Sciatic nerve (tissue), 2 donors: ENCODE measurements around the gene DHRSX. TPM values are rescaled to one million over a fixed set of nuclear protein-coding genes. Genes with fewer than 3 reads are reported as not detected.
A peak's percentile ranks its signal among the peaks of the same experiment; 100 is the strongest.
"Not testable (repeated sequence)": the region's sequence is repeated elsewhere in the genome, so short reads cannot be mapped to it uniquely, and the experiment has no call there.

ENCODE experiments used
- ATAC-seq: fragments of 200-7000 bp; cut with Tn5 transposase; one replicate; pipeline ENCODE4 v1.9.1; 2020; ENCODE audit warnings: mild to moderate bottlenecking, moderate library complexity
- DNase-seq: peaks from one replicate; pipeline ENCODE4 v3.0.0-alpha.2; 2020; ENCODE audit warnings: low spot score
- intact Hi-C: fragments of 100-400 bp; cut with DNase I; formaldehyde crosslinking; loops from one replicate; pipeline ENCODE4 v1.14.2; 2022
- total RNA-seq: library from RNA; stranded (reverse); fragmentation: NEBNext Ultra II Directional; extraction: Animal tissue kit (Norgen Biotek cat#: 25700); gene quantifications from one replicate; pipeline ENCODE4 v1.2.1, GENCODE V29; 2021
- donor health status: DM: no; HTN: no; CAD: no.
- donor health status: DM: no; HTN: no; CAD: no.

DHRSX gene
- total RNA-seq, 1 donor from 2014 or later = 26.7 TPM

DNA sequence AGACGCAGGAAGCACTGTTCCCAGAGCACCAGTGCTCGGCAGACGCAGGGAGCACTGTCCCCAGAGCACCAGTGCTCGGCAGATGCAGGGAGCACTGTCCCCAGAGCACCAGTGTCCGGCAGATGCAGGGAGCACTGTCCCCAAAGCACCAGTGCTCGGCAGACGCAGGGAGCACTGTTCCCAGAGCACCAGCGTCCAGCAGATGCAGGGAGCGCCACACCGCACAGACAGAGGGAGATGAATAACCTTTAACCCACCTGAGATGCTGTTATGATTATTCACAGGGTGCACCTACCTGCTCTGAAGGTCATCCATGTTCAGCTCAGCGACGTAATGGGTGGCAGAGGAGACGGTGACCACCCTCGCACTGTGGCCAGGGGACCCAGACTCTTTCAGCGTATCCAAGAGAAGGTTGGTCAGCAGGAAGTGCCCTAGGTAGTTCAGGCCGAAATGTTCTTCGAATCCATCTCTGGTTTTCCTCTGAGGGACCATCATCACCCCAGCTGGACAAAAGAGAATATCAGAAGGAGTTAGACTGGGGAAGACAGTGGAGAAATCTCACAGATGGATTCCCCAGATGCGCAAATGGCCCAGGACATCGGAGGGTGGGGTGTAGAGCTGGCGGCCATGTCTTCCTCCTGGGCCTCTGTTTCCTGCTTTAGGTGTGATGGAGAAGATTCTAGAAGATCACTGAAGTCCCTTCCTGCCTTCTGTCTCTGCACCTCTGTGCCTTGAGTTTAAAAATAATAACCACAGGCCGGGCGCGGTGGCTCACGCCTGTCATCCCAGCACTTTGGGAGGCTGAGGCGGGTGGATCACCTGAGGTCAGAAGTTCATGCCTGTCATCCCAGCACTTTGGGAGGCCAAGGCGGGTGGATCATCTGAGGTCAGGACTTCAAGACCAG is 234.1 kb downstream of the DHRSX start:
- intact Hi-C loops = no loop called here
- DNase-seq = no peak
- ATAC-seq = no peak

DNA sequence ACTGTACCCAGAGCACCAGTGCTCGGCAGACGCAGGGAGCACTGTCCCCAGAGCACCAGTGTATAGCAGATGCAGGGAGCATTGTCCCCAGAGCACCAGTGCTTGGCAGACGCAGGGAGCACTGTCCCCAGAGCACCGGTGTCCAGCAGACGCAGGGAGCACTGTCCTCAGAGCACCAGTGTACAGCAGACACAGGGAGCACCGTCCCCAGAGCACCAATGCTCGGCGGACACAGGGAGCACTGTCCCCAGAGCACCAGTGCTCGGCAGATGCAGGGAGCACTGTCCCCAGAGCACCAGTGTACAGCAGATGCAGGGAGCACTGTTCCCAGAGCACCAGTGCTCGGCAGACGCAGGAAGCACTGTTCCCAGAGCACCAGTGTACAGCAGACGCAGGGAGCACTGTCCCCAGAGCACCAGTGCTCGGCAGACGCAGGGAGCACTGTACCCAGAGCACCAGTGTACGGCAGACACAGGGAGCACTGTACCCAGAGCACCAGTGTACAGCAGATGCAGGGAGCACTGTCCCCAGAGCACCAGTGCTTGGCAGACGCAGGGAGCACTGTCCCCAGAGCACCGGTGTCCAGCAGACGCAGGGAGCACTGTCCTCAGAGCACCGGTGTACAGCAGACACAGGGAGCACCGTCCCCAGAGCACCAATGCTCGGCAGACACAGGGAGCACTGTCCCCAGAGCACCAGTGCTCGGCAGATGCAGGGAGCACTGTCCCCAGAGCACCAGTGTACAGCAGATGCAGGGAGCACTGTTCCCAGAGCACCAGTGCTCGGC is 234.9 kb downstream of the DHRSX start:
- peak; percentile 13 for DNase-seq
- intact Hi-C loops, ATAC-seq: not testable (repeated sequence)

DNA sequence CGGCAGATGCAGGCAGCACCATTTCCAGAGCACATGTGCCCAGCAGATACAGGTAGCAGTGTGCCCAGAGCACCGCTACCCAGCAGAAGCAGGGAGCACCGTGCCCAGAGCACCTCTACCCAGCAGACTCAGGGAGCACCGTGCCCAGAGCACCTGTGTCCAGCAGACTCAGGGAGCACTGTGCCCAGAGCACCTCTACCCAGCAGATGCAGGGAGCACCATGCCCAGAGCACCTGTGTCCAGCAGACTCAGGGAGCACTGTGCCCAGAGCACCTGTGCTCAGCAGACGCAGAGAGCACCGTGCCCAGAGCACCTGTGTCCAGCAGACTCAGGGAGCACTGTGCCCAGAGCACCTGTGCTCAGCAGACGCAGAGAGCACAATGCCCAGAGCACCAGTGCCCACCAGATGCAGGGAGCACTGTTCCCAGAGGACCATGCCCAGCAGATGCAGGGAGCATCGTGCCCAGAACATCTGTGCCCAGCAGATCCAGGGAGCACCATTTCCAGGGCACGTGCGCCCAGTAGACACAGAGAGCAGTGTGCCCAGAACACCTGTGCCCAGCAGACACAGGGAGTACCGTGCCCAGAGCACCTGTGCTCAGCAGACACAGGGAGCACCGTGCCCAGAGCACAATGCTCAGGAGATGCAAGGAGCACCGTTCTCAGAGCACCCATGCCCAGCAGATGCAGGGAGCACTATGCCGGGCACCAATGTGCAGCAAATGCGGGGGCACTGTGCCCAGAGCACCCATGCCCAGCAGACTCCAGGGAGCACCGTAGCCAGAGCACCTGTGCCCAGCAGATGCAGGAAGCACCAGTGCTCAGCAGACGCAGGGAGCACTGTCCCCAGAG is 236.4 kb downstream of the DHRSX start:
- ATAC-seq = no peak
- DNase-seq = no peak

DNA sequence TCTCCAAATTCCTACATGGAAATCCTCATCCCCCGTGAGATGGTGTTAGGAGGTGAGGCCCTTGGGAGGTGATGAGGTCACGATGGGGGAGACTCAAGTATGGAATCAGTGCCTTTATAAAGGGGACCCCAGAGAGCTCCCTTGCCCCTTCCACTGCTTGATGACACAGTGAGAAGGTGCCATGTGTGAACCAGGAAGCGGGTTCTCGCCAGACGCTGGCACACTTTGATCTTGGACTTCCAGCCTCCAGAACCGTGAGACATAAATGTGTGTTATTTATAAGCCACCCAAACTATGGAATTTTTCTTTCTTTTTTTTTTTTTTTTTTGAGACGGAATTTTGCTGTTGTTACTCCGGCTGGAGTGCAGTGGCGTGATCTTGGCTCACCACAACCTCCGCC is 237.6 kb downstream of the DHRSX start:
- ATAC-seq (no peak), DNase-seq (peak; percentile 21)
- intact Hi-C loops = no loop called here

More for the DNA sequence above, 236.4 kb downstream of the DHRSX start:
- intact Hi-C loops = no loop called here

- intact Hi-C loops = no loop called here
- DNase-seq (peak; percentile 50), ATAC-seq (peak; percentile 22)
Measured at GRCh38 chrX:2262668-2263055, 238.1 kb downstream of the DHRSX start.

DNA sequence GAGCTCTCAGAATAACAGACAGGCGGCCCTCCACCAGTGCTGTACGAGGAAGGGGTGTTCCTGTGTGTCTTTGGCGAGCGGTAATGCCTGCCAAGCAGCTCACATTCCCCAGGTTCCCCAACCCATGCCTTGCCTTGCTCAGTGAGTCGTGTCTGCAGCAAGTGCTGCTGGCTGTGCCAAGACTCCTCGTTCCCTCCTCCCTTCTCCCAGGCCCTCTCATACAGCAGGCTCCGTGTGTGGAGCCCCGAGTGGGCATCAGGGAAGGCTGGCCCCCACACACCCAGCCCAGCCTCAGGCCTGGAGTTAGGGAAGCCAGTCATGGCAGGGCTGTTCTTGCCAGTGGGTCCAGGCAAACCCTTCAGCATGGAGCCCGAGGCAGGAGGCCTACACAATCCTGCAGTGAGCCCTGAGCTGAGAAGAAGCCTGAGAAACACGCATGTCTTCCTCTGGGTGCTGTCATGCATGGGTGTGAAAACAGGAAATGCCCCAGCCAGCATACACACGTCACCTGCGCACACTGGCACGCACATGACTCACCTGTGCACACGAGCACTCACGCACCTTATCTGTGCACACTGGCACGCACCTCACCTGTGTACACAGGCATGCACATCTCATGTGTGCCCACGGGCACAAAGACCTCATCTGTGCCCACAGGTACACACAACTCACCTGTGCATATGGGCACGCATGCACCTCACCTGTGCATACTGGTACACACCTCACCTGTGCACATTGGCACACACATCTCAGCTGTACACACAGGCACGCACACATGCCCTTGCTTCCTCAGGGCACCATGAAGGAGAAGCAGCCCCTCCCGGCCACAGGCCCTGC is 238.7 kb downstream of the DHRSX start:
- no peak for ATAC-seq
- intact Hi-C loops = no loop called here
- DNase-seq = peak; percentile 33

DNA sequence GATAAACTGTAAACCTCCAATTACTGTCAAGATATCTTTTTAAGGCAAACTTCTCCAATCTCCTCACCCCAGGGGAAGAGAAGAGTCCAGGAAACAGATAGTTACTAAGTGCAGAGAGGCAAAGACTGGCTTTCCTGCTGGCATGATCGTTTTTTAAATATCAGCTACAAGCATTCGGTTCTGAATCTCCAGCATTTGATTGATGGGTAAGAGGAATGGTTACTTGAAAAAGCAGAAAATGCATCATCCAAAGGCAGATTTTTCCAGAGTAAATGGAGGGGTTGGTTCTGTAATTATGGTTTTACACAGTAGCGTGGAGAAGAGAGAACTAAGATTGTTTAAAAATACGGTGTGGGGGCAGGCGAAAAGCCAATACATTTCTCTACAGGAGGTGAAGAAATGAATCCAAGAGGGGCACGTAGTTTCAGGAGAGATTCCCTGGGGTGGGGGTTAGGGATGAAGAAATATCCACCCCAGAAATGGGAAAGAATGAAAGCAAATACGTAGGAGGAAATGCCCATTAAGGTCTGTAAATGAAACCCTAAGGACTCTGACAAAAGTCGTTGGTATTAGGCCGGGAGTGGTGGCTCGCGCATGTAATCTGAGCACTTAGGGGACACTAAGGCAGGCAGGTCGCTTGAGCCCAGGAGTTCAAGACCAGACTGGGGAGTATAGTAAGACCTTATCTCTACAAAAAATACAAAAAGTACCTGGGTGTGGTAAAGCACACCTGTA is 248.3 kb downstream of the DHRSX start:
- DNase-seq (no peak), ATAC-seq (no peak)
- intact Hi-C loops = no loop called here

DNA sequence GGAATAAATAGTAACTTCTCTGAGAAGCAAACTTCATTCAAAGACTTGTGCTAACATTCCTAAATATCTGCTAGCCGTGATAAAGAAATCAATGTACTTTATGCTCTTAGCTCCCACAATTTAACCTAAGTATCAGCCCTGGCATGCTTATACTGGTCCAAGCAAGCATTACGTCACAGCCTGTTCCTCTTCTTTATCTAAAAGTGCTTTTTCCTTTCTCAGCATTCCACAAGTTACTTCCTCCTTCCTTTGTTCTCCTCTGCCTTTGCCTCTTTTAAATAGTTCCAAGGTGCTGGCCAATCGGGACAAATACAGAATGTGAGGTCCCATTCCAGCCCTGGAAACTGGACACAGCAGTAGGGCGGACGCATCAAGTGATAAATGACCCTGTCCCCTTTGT is 249.6 kb downstream of the DHRSX start:
- intact Hi-C loops = no loop called here
- ATAC-seq (no peak), DNase-seq (no peak)

- ATAC-seq (no peak), DNase-seq (no peak)
- intact Hi-C loops = no loop called here
Measured at GRCh38 chrX:2243913-2244460, 256.8 kb downstream of the DHRSX start.

GRCh38 chrX:2242980-2243379 is 257.8 kb downstream of the DHRSX start:
- ATAC-seq (no peak), DNase-seq (no peak)
- intact Hi-C loops = no loop called here

DNA sequence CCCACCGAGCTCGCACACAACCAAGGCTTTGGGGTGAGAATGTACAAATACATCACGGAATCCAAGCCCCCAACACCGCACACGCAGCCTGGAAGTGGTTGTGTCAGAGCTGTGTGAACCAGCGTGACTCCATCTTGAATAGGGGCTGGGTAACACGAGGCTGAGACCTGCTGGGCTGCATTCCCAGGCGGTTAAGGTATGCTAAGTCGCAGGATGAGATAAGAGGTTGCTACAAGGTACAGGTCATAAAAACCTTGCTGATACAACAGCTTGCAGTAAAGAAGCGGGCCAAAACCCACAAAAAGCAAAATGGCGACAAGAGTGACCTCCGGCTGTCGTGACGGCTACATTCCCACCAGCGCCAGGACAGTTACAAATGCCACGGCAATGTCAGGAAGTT is 258.4 kb downstream of the DHRSX start:
- no peak for DNase-seq
- ATAC-seq = no peak
- intact Hi-C loops = no loop called here

GRCh38 chrX:2241496-2241895 is 259.3 kb downstream of the DHRSX start:
- intact Hi-C loops, ATAC-seq, DNase-seq: not testable (repeated sequence)

DNA sequence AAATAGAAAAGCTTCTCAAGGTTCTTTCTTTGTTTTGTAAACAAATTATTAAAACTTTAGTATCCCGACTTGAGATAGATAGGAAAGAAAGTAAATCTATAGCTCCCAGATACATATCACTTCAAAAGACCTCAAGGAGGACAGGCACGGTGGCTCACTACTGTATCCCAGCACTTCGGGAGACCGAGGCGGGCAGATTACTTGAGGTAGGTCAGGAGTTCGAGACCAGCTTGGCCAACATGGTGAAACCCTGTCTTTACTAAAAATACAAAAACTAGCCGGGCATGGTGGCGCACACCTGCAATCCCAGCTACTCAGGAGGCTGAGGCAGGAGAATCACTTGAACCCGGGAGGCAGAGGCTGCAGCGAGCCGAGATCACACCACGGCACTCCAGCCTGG is 260.0 kb downstream of the DHRSX start:
- ATAC-seq, DNase-seq, intact Hi-C loops: not testable (repeated sequence)

DNA sequence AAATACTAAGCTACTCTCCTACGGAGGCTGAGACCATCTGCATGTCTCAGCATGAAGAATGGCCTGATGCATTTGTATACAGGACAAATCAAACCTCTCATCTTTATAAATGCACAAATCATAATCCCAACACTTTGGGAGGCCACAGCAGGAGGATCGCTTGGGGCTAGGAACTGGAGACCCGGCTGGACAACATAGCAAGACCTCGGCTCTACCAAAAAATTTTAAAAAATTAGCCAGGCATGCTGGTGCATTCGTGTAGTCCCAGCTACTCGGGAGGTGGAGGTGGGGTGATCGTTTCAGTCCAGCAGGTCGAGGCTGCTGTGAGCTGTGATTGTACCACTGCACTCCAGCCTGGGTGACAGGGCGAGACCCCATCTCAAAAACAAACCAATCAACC is 262.8 kb downstream of the DHRSX start:
- DNase-seq (no peak), ATAC-seq (no peak)
- intact Hi-C loops = no loop called here

DNA sequence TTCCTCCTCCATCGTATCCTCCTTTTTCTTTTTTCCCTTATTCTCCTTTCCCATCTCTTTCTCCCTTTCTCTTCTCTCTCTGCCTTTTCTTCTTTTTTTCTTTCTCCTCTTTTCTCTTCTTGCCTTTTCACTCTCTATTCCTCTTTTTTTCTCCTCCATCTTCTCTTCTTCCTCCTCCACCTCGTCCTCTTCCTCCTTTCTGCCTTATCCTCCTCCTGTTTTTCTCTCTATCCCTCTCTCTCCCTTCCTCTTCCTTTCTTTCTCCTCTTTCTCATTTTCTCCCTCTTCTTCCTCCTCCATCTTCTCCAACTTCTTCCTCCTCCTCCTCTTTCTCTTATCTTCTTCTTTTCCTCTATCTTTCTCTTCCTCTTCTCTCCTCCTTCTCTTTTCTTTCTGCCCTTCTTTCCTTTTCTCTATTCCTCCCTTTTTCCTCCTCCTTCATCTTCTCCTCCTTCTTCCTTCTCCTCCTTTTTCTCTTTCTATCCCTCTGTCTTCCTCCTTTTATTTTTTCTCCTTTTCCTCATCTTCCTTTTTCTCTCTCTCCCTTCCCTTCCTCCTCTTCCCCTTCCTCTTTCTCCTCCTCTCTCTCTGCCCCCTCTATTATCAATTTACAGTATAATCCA is 269.1 kb downstream of the DHRSX start:
- no peak for DNase-seq
- intact Hi-C loops = no loop called here
- ATAC-seq = no peak

DNA sequence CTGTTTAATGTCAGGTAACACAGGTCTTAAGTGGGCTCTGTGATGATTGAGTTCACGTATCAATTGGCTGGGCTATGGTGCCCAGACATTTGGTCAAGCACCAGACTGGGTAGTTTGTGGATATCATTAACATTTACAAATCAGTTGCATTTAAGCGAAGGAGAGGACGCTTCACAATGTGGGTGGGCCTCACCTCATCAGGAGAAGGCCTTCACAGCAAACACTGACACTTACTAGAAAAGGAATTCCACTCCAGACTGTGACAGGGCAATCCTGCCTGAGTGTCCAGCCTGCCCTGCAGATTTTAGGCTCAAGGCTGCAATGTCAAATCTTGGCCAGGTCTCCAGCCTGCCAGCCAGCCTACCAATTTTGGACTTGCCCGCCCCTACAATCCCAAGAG is 270.3 kb downstream of the DHRSX start:
- intact Hi-C loops = no loop called here
- DNase-seq = no peak
- no peak for ATAC-seq

DNA sequence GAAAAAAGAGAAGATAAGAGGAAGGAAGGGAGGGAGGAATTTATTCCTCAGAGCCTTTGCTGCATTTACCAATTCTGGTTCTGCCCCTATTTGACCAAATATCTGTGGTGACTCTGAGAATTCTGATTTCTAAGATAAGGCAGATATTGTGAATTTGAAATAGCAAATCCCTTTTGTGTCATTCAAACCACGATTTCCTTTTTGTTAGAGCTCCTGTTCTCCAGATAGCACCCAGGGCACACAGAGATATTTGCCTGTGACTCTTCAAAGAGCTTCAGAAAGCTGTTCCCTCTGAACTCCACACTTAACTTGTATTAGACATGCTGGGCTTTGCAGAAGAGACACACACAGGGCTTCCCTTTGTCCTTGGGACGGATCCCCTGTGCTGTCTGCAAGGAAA is 272.2 kb downstream of the DHRSX start:
- no peak for DNase-seq
- intact Hi-C loops = no loop called here
- no peak for ATAC-seq
